ENCODE measurements around the gene CAMK1D.
"Not testable (repeated sequence)": the region's sequence is repeated elsewhere in the genome, so short reads cannot be mapped to it uniquely, and the experiment has no call there.

CAMK1D gene

DNA sequence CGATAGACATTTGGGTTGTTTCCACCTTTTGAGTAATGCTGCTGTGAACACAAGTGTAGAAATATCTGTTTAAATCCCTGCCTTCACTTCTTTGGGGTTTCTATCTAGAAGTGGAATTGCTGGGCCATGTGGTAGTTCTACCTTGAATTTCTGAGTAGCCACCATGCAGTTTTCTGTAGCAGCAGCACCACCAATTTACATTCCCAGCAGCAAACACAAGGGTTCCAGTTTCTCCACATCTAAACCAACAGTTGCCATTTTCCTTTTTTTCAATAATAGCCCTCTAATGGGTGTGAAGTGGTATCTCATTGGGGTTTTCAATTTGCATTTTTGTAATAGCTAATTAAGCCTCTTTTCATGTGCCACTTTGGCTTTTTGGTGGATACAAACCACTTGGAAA lies 442.4 kb downstream of the CAMK1D start:
- DNase-seq (ENCODE audit: low read depth in 2 of 2), result no peak

DNA sequence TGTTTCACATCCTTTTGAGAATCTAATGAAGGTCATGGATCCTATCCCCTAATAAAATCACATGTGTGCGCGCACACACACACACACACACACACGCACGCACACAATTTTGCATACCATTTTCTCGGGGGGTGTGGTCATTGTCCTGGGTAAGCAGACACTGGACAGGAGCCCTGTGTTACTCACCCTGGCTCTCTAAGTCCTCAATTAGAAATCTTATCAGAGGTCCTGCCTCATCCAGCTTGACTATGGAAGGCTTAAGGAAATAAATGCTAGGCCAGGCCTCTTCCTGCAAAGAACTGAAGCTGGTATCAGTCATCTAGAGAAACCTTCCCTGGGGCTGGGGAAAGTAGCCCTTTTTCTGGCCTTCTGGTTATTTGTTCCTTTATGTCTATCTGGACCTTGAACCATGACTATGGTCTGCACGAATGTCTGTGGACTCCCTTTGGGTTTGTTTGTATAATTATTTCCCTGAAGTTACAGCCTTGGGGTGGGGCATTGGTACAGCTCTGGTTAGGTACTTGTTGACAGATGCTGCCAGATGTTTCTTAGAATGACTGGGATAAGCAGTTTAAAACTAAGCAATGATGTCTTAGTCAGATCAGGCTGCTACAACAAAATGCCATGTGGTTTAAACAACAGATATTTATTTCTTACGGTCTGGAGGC lies 443.7 kb downstream of the CAMK1D start:
- DNase-seq (ENCODE audit: low read depth in 2 of 2), result no peak

DNA sequence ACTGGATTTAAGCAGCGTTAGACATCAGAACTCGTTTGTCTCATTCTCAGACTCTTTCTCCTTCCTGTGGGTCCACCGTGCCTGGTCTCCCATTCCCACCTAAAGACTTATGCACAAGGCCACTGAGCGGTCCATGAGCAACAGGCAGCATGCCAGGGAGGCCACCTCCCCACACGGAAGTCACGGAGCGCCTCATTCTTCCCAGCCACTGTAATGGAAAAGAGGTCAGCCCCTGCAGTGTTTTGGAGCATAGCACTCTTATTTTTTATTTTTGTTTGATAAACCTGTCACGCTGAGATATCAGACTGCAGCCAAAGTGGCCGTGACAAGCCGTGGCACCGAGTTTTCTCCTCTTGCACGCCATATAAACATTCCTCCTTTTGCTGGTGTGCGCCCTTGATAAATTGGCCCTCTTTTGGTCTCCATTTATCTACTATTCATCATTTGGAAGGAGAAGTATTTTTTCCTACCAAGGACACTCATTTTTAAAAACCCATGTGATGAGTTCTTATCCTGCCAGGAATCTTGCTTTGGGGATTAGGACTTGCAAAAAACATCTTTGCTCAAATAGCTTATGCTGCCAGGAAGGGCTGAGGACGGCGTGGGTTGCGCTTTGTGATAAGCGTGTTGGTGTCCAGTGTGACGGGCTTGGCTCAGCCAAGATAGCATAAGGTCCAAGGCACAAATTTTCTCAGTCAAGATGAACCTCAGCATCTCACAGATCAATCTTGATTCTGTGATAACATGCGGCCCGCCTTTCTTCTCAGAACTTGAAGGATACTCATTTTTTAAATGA lies 446.2 kb downstream of the CAMK1D start:
- no peak for DNase-seq (ENCODE audit: low read depth in 2 of 2)

DNA sequence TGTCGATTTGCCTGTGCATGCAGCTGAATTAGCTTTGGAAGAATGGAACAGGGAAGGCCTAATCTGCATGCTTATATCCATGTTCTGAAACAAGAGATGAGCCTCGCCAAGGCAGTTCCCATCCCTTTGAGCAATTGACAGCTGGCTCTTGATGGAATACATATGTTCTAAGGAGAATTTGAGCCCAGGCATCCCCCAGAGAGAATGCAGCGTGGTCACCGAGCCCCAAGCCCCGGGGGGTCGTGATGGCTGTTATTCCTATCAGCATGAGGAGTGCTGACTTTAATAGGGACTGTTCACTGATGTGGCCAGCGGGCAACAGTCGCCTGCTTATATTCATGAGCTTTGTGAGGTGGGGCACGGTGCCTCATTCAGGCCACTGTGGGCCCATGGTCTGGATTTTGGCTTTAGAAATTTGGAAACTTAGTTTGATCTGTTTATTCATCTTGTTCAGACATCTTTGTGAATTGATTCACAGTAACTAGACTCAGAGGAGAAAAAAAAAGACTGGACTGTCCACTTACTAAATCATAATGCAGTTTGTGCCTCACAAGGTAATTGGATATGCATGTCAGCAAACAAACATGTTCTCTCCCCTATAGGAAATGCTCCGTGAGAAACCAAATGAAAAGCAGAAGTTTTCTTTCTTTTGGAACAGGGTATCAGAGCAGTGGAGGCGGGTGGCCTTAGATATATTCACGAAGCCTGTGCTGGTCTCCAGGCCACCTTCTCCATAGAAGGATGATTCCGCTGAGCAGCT lies 447.2 kb downstream of the CAMK1D start:
- DNase-seq (ENCODE audit: low read depth in 2 of 2), result no peak

DNA sequence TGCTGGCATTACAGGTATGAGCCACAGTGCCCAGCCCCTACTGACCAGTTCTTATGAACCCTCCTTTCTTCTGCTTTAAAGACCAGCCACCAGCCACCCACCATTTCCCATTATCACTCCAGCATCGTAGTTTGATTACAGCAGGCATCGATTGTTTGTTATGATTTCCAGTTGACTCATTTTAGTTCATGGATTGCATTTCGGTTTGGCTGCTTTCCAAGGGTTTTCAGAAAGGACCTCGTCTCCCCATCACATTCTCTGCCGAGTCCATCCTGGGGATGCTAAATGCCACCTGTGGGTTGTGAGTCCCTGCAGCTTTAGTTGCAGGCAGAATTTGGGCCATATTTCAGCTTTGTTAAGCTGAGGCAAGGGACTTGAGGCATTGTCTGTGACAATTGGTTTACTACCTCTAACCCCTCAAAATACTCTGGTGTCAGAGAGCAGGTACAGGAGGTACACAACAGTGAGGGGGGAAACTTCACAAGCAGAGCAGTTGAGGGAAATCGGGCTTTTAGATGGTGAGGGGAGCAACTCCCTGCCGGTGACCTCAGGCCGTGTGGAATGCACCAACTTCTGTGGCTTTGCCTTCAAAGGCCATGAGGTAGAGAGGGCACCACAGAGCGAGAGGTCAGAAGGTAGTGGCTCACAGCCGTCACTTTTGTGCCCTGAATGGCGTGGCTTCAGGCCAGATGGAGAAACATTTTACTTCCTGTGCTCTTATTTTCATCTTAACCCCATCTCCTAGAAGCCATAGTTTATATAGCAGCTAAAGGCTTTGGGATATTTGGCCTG lies 448.3 kb downstream of the CAMK1D start:
- no peak for DNase-seq (ENCODE audit: low read depth in 2 of 2)

DNA sequence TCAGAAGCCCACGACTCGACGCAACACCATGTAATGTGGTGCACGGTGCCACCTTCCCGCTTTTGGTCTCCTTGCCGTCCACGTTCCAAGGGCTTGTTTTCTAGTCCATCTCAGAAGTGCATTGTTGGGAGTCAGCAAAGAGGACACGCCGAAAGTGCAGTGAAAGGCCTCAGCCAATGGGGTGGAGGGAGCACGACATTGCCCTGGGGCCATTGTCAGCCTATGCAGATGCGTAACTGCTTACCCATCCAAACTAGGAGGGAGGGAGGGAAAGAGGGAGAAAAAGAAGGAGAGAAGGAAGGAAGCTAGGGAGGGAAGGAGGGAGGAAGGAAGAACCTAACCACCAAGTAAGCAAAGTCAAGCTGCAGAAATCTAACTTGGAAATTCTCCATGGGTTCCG lies 449.8 kb downstream of the CAMK1D start:
- DNase-seq (ENCODE audit: low read depth in 2 of 2), result no peak

DNA sequence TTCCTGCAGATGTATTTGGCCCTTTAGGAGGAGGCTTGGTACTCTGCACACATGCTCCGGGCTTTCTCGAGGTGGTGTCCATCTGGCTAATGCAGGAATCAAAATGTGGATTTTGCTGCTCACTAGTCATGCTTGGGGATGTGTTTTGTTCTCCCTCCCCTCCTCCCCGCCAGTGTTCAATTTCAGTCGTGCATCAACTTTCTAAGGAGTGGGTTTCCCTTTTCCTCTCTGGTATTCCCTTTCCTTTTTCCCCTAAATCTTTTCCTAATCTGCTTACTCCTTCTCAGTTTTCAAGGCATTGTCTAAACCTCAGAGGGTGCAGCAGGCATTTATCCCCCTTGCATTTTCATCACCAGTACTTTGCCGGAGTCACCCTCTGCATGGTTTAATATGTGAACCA lies 450.4 kb downstream of the CAMK1D start:
- no peak for DNase-seq (ENCODE audit: low read depth in 2 of 2)

DNA sequence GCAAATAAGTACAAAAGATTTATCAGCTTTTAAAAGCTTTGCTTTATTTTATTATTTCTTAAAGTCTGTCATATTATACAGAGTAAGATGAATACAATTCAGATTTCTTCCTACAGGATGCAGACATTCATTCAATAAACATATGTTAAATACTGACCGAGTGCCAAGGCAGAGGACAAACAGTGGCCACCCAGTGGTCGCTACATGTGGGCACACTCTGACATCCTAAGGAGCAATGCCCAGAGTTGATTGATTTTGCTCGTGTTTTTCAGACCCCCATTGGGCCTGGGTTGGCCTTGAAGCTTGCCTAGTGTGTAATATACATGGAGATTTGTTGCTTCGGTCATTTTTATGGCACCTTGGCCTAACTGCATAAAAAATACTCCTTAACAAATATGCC lies 451.0 kb downstream of the CAMK1D start:
- no peak for DNase-seq (ENCODE audit: low read depth in 2 of 2)

DNA sequence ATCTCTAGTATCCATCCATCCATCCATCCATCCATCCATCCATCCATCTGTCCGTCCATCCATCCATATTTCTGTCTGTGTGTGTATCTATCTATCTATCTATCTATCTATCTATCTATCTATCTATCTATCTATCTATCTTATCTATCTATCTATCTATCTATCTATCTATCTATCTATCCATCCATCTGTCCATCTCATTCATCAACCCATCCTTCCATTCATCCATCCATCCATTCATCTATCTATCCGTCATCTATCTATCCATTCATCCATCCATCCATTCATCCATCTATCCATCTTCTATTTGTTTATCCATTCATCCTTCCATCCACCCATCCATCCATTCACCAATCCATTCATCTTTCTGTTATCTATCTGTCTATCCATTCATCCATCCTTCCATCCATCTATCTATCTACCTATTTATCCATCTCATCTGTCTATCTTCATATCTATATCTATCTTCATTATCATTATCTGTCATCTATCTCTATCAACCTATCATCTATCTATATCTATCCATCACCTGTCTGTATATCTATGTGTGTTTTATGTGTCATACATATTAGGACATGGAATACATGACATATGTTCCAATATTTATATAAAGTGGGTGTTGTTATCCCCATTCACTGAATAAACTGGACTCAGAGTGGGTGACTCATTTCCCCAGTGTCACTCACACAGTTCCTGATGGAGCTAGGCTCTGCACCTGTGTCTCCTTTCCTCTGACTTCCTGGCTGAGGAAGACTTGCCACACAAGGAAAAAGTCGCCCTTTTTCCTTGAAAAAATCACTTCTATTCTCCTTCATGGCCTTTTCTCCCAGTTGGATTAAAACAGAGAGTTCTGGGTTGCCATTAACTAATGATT lies 452.1 kb downstream of the CAMK1D start:
- no peak for DNase-seq (ENCODE audit: low read depth in 2 of 2)

DNA sequence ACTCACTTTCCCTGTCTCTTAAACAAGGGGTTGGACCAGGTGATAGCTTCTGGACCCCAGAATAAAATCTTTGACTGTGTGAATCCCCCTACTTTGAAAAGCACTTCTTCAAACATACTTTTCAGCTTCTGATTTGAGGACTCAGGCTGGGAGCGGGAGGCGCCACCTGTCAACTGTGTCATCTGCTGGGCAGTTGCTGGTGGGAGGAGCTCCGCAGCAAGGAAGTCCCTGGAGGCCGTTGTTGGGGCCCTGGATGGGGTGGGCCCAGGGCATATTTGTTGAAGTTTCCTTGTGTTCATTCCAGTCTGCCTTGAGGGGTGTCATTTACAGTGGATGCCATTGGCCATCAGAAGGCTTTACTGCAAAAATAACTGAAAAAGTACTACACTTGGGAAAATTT lies 454.4 kb downstream of the CAMK1D start:
- DNase-seq (ENCODE audit: low read depth in 2 of 2), result no peak

DNA sequence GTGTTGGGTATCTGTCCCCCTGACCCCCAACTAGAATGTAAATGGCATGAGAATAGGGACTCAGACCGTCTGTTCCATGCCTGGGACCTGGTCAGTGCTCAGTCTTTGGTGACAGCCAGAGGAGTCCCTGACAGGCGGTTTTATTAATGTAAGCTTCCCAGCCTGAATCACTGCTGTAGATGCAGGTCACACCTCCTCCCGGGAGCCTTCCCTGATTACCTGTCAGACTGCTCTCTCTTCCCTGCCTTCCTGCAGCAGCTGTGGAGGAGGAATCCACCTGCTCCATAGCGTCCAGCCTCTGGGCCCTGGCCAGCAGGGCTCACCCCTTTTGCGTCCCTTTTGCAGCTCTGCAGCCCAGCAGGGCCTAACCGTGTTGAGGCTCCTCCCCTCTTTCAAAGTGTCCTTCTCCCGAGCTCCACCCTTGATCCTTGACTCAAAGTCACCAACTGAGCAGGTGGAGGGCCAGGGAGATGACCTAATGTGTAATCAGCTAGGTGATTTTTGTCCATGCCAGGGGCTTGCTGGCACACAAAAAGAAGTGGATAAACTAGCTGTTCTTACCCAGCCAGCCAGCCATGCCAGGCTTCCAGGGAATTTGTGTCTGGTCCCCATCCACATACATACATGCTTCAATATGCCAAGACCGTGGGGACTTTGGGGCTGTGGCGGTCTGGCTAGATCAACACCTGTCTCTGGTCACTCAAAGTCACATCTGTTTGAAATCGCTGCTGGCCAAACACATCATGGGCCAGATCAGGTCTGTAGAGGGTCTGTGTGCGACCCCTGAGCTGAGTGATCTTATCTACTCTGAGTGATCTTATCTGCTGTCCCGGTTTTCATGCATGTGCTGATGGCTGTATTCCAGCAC lies 457.1 kb downstream of the CAMK1D start:
- no peak for DNase-seq (ENCODE audit: low read depth in 2 of 2)

DNA sequence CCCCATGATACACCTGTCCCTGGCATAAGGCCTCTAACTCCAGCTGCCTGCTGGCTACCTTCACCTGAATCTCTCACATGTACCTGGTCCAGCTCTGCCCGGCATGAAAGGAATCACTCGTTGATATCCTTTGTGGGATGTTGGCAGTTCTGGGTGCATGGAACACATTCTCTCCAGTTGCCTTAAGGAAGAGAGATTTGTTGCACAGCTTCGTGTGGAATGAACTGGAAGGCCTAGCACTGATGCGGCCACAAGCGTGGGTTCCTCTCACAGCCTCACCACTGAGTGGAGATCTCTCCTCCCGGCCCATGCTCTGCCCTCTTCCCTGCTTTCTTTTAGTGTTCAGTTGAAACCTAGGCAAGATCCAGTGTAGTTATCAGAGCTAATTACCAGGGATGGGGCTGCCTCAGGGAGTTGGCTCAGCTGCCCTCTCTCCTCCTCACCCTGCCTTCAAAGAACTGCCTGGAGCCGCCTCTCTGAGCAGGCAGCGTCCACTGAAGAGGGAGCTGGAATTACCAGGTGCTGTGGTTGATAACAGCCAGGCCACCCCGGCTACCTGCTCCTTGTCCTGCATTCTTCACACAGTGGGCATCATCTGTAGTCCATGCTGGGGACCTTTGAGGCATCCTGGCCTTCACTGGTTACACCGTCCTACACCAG lies 457.9 kb downstream of the CAMK1D start:
- DNase-seq (ENCODE audit: low read depth in 2 of 2), result no peak

DNA sequence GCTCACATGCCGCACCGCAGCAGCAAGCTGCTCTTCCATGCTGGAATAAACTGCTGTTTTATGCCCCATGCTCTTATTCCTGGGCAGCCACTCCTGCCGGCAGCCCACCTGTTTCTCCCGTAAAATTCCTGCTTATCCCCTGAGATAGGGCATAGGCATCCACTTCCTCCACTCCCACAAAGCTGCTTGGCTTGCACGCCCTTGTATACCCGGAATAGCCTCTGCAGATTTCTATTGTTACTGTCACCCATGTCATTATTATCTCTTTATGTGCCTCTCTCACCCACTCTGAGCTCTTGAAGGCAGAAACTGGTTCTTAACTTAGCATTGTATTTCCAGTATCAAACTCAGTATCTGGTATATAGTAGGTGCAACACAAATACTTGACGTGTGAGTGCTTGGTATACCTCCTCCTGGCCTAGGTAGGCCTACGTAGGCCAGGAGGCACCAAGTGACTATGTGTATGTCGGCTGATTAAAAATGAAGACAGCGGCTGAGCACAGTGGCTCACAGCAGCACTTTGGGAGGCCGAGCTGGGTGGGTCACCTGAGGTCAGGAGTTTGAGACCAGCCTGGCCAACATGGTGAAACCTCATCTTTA lies 458.8 kb downstream of the CAMK1D start:
- no peak for DNase-seq (ENCODE audit: low read depth in 2 of 2)

DNA sequence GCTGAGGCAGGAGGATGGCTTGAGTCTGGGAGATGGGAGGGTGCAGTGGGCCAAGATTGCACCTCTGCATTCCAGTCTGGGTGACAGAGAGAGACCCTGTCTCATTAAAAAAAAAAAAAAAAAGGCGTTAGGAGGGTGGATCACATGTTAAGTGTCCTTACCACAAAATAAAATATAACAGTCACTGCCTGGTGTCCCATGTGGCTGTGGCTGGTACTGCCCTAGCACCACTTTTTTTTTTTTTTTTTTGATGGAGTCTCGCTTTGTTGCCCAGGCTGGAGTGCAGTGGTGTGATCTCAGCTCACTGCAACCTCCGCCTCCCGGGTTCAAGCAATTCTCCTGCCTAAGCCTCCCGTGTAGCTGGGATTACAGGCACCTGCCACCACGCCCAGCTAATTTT lies 460.7 kb downstream of the CAMK1D start:
- DNase-seq (ENCODE audit: low read depth in 2 of 2), result not testable (repeated sequence)

DNA sequence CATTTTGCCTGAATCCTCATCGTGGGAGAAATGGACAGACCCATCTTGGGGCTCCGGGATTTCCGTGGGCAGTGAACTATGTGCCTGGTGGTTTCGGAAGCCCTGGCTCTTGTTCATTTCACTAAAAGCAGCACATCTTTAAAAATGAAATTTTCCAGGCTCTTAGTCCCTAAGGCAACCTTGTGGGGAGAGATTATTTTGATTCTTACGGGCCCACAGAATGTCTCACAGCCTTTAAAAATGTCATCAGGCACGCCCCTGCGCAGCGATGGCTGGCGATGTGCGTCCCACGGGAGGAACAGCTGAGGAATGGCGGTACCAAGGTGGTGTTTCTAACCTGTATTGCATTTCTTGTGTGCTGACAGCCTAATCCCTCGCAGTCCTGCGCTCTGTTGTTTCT lies 462.5 kb downstream of the CAMK1D start:
- no peak for DNase-seq (ENCODE audit: low read depth in 2 of 2)

DNA sequence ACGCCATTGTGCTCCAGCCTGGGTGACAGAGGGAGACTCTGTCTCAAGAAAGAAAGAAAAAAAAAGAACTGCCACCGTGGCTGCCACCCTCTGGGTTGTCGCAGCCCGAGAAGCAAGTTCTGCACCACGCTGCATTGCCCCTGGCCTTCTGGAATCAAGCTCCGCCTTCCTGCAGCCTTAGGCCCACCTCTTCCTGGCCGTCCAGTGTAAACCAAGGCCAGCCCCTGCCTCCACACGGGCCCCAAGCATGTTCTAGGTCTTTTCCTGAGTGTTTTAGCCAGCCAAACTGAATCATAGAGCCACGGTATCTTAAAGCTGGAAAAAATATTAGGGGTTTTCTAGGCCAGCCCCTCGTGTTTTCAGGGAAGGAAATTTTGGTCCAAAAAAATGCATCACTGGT lies 463.2 kb downstream of the CAMK1D start:
- no peak for DNase-seq (ENCODE audit: low read depth in 2 of 2)

DNA sequence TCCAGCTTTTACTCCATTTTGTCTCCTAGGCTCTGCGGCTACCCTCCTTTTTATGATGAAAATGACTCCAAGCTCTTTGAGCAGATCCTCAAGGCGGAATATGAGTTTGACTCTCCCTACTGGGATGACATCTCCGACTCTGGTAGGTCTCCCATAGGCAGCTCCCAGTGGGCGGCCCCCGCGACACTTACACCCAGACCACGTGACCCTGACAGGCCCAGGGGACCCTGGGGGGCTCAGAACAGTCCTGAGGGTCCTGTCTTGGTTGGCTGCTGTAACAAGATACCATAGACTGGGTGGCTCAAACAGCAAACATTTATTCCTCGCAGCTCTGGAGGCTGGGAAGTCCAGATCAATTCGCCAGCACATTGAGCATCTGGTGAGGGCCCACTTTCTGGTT lies 464.8 kb downstream of the CAMK1D start:
- DNase-seq (ENCODE audit: low read depth in 2 of 2), result no peak

DNA sequence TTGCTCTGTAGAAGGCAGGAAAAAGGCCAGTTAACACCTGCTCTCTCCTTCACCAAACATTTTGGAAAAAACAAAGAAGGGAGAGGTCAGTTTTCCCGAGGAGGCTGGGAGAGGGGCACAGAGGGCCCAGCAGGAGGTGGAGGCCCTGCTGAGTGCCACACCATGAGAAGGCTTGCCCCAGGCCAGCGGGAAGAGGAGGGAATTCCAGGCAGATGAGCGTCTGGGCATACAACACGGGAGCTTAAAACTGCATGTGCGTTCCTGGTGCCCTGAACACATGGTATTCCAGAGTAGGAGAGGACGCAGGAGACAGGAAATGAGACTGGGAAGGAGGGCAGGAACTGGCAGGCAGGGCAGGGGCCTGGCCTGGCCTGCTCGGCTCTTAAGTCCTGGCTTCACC lies 469.7 kb downstream of the CAMK1D start:
- DNase-seq (ENCODE audit: low read depth in 2 of 2), result no peak

DNA sequence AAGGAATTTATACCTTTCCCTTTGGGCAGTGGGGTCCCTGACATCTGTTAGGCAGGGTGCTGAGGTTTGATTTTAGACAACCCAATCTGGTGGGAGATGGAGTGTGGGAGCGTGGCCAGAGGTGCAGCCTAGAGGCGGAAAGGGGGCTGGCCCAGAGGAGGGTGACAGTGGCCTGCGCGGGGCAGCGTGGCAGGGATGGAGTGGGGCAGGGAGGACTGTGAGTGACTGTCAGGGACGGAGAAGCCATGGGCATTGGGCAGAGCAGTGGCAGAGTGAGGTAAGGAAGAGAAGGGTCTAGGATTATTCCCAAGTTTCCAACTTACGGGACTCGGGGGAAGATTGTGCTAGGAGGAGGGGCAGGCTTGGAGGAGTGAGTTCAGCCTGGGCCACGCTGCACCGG lies 470.3 kb downstream of the CAMK1D start:
- DNase-seq (ENCODE audit: low read depth in 2 of 2), result no peak

All from fibroblast of skin of left quadriceps (primary cell).